GM18951 (cell line): ENCODE results near the gene KRT17.
"Not testable (repeated sequence)": the region's sequence is repeated elsewhere in the genome, so short reads cannot be mapped to it uniquely, and the experiment has no call there.

ENCODE experiments used
- POLR2A ChIP-seq: IDR thresholded peaks from 4 replicates; pipeline ENCODE4 v1.6.1; 2011; ENCODE audit warnings: mild to moderate bottlenecking; ENCODE audit not compliant: insufficient read length, insufficient read depth; ENCODE audit errors: extremely low read depth
- in situ Hi-C: fragments of 300-500 bp; cut with MboI; formaldehyde crosslinking; loops from one replicate; pipeline ENCODE4 v1.12.0; 2022; ENCODE audit warnings: low sequenced_read_pairs, mixed read lengths, inconsistent platforms; ENCODE audit not compliant: unreplicated experiment

KRT17 gene

DNA sequence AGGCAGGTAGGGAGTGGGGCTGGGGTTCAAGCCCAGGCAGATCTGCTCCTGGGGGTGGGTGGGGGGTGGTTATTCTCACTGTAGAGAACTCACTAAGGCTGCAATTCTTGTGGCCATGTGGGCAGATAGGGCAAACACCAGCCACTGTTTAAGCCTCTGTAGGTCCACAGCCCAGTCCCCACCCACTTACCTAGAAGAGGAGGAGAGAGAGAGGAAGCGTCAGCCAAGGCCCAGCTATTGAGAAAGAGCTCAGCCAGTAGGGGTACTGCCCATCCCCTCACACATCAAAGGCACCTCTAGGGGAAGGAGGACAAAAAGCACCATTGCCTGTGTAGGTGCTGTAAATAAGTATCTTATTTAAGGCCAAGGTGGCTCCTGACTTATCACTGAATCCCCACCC is 24.7 kb downstream of the KRT17 start:
- in situ Hi-C loops = no loop called here
- no peak for TF ChIP-seq POLR2A

DNA sequence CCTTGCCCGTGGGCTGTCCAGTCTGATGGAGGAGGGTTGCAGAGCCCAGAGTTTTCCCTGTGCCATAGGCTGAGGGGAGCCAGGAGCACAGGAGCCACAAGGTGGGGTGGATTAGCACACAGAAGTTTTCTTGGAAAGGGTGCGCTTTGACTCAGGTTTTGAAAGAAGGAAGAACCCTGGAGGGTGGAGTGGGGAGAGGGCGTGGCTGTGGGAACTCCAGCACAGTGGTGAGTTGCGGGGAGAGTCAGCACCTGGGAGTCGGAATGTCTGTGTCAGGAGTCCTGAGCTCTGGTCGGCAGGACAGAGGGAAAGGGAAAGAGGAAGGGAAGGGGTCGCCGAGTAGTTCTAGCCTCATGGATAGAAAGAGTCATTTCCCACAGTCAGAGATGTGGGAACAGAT is 28.8 kb downstream of the KRT17 start:
- TF ChIP-seq POLR2A = no peak
- in situ Hi-C loops = no loop called here

GRCh38 chr17:41594363-41594915 is 29.9 kb downstream of the KRT17 start:
- TF ChIP-seq POLR2A = no peak
- in situ Hi-C loops = no loop called here

- TF ChIP-seq POLR2A = no peak
- in situ Hi-C loops = no loop called here
Observed at GRCh38 chr17:41593306-41593981, 30.9 kb downstream of the KRT17 start.

- in situ Hi-C loops = no loop called here
- TF ChIP-seq POLR2A = no peak
Observed at GRCh38 chr17:41592601-41593305, 31.6 kb downstream of the KRT17 start.

- in situ Hi-C loops = no loop called here
- TF ChIP-seq POLR2A = no peak
Observed at GRCh38 chr17:41589301-41589700, 35.1 kb downstream of the KRT17 start.

- in situ Hi-C loops = no loop called here
Observed at GRCh38 chr17:41588126-41588810, 36.1 kb downstream of the KRT17 start.

GRCh38 chr17:41586863-41587495 is 37.4 kb downstream of the KRT17 start, which contains the start of gene KRT14:
Gene KRT14, minus strand, starts transcription at chr17:41586895. Its CDS starts 61 bp downstream, at chr17:41586834.
- in situ Hi-C loops = no loop called here
- TF ChIP-seq POLR2A = no peak

More at GRCh38 chr17:41588126-41588810, 36.1 kb downstream of the KRT17 start:
- TF ChIP-seq POLR2A = no peak

GRCh38 chr17:41585301-41586056 is 38.9 kb downstream of the KRT17 start:
- in situ Hi-C loops = no loop called here
- no peak for TF ChIP-seq POLR2A

DNA sequence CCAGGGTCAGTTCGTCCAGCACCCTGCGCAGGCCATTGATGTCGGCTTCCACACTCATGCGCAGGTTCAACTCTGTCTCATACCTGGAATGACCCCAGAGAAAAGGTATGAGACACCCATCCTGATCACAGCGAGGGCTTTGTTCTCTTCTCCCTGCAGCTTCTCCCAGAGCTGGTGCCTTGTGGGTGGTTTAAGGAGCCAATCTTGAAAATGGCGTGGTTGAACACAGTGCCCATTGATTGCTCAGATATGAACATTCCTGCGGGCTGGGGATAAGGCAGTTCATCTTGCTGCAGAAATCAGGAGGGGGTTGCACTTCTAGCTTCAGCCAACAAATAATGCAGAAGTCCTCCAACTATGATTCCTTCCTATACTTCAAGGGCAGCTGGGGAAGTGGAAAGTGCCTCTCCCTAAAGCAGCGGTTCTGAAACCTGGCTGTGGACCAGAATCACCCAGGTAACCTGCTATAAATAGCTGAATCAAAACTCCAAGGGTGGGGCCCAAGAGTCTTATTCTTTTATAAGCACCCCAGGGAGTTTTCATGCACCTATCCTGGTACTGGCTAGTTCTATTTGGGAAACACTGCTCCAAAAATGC is 39.9 kb downstream of the KRT17 start:
- in situ Hi-C loops = not testable (repeated sequence)

GRCh38 chr17:41583137-41584127 is 40.9 kb downstream of the KRT17 start:
- in situ Hi-C loops = no loop called here
- no peak for TF ChIP-seq POLR2A

DNA sequence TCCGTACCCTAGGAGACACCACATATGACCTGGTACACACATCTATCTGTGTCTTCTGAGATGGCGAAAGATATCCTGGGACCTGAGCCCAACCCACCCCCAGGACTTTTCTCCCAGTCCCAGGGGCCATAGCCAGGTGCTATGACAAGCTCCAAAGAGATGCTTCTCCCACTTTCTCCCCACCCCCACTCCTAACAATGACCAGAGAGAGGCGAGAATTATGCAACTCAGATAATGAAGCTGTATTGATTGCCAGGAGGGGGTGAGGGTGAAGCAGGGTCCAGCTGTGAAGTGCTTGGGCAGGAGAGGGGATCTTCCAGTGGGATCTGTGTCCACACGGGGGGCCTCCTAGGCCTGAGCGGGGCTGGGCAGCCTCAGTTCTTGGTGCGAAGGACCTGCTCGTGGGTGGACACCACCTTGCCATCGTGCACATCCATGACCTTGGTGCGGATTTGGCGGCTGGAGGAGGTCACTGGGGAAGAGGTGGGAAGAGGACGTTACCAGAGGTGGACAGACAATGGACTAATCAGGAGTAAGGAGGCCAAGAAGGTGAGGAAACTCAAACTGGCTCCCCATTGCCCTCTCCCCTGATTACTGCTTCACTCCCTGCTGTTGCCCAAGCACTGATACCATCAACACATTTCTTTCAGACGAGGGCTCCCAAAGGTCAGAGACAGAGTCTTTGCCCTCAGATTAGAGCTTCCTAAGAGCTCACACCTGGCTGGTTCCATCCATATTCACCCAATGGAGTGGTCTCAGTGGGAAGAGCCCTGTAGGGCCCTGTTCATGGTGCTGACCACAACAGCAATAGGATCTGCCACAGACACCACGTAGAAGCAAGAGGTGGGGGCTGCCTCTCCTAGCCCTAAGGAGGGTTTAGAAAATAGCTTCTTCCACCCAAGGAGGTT is 42.1 kb downstream of the KRT17 start:
- in situ Hi-C loops = not testable (repeated sequence)
